Ascending aorta (tissue), 2 donors: ENCODE data around the gene SLC9B1. TPM values are rescaled to one million over a fixed set of nuclear protein-coding genes. Genes with fewer than 3 reads are reported as not detected.
A peak's percentile ranks its signal among the peaks of the same experiment; 100 is the strongest.

Experiments used
- DNase-seq, 2 donors: peaks; one replicate each; pipeline ENCODE4 v3.0.0-alpha.2; 2019; ENCODE audit warnings: low spot score in 2 of 2
- H3K27ac ChIP-seq, 2 donors: fragments of 200-600 bp; sonication (generic); one replicate each; pipeline ENCODE4 v1.5.1; 2016 to 2017; ENCODE audit warnings: mild to moderate bottlenecking in 1 of 2
- H3K27me3 ChIP-seq: fragments of 200-600 bp; sonication (generic); one replicate; pipeline ENCODE4 v1.5.1; 2017
- H3K36me3 ChIP-seq, 2 donors: fragments of 200-600 bp; sonication (generic); one replicate each; pipeline ENCODE4 v1.5.1; 2016
- H3K4me1 ChIP-seq, 2 donors: fragments of 200-600 bp; sonication (generic); one replicate each; pipeline ENCODE4 v1.5.1; 2016 to 2017; ENCODE audit warnings: mild to moderate bottlenecking in 1 of 2
- H3K4me3 ChIP-seq, 2 donors: fragments of 200-600 bp; sonication (generic); one replicate each; pipeline ENCODE4 v1.5.1; 2016 to 2017; ENCODE audit warnings: mild to moderate bottlenecking in 1 of 2
- H3K9me3 ChIP-seq, 2 donors: fragments of 200-600 bp; sonication (generic); one replicate each; pipeline ENCODE4 v1.5.1; 2016
- CTCF ChIP-seq, 3 experiments: fragments of 200-600 bp in 2 of 3; fragments of 450-650 bp in 1 of 3; sonication (generic) in 2 of 3; IDR thresholded peaks; one replicate each; pipeline ENCODE4 v1.5.1; 2016 to 2019; ENCODE audit warnings: antibody characterized with exemption in 3 of 3, mild to moderate bottlenecking in 1 of 3, moderate library complexity in 1 of 3
- intact Hi-C: fragments of 100-400 bp; cut with DNase I; formaldehyde crosslinking; loops from one replicate; pipeline ENCODE4 v1.15.1; 2023
- total RNA-seq: library from RNA; depleted of rRNA; stranded (reverse); fragments of >200 nt; gene quantifications from one replicate; pipeline ENCODE4 v1.1.0, GENCODE V29; 2016

SLC9B1 gene
- not detected for total RNA-seq

GRCh38 chr4:103019308-103020124, at the start of gene SLC9B1:
SLC9B1 (minus strand) TSS chr4:103019705; CDS start chr4:102991711, 27,994 bp downstream.
- Histone ChIP-seq H3K36me3 (no peaks in the 10 kb centered on the region), H3K4me3 (peak within 1 kb of the TSS; percentile 66 to 71), H3K9me3 (no peaks in the 10 kb centered on the region), H3K27ac (peak within 1 kb of the TSS; percentile 91 to 96), H3K27me3 (no peaks in the 10 kb centered on the region), H3K4me1 (peaks cover 3 to 7% of the 10 kb centered on the region in 2 donors)
- no peak for TF ChIP-seq CTCF (IDR thresholded peaks at IDR 0.05)
- peak; percentile 85 to 98 for DNase-seq
- intact Hi-C loops, result loop anchor here (1.0 to 5.0 kb wide), 7 partner anchors 57 to 587 kb away; partner anchors contain the start of genes BDH2, CENPE, CISD2 and NFKB1

GRCh38 chr4:103067841-103068547, 48.5 kb upstream of the SLC9B1 start:
- Histone ChIP-seq H3K9me3 (no peaks in the 10 kb centered on the region), H3K4me3 (no peak overlapping the region), H3K36me3 (peaks cover 0 to 8% of the 10 kb centered on the region in 2 donors), H3K4me1 (no peaks in the 10 kb centered on the region), H3K27ac (no peak overlapping the region), H3K27me3 (no peaks in the 10 kb centered on the region)
- no peak for TF ChIP-seq CTCF (IDR thresholded peaks at IDR 0.05)
- DNase-seq, result no peak
- intact Hi-C loops, result no loop called here

- Histone ChIP-seq H3K4me1 (no peaks in the 10 kb centered on the region), H3K27ac (no peak overlapping the region), H3K36me3 (peaks cover 0 to 8% of the 10 kb centered on the region in 2 donors), H3K27me3 (no peaks in the 10 kb centered on the region), H3K9me3 (no peaks in the 10 kb centered on the region), H3K4me3 (no peak overlapping the region)
- DNase-seq, result no peak
- intact Hi-C loops, result no loop called here
- TF ChIP-seq CTCF (IDR thresholded peaks at IDR 0.05), result no peak
Observed at GRCh38 chr4:103060453-103061148, 41.1 kb upstream of the SLC9B1 start.

- Histone ChIP-seq H3K4me1 (no peaks in the 10 kb centered on the region), H3K27me3 (no peaks in the 10 kb centered on the region), H3K36me3 (peaks cover 0 to 6% of the 10 kb centered on the region in 2 donors), H3K9me3 (no peaks in the 10 kb centered on the region), H3K4me3 (no peak overlapping the region), H3K27ac (no peak overlapping the region)
- intact Hi-C loops, result no loop called here
- no peak for TF ChIP-seq CTCF (IDR thresholded peaks at IDR 0.05)
- DNase-seq, result no peak
Observed at GRCh38 chr4:103054030-103054429, 34.5 kb upstream of the SLC9B1 start.

GRCh38 chr4:103052779-103053178, 33.3 kb upstream of the SLC9B1 start:
- no peak for DNase-seq
- no peak overlapping the region for H3K27ac ChIP-seq
- TF ChIP-seq CTCF (IDR thresholded peaks at IDR 0.05), result no peak
- H3K9me3 ChIP-seq, result no peaks in the 10 kb centered on the region
- no peak overlapping the region for H3K4me3 ChIP-seq
- H3K27me3 ChIP-seq, result no peaks in the 10 kb centered on the region
- H3K36me3 ChIP-seq, result peaks cover 4 to 6% of the 10 kb centered on the region in 2 donors
- no peaks in the 10 kb centered on the region for H3K4me1 ChIP-seq
- intact Hi-C loops, result no loop called here
